ENCODE measurements around the gene PDE6B. TPM values are rescaled to one million over a fixed set of nuclear protein-coding genes. Genes with fewer than 3 reads are reported as not detected.

The PDE6B gene
- polyA plus RNA-seq, 2 of the 4 experiments (the other 2 are of a cell fraction): not detected

- no peak for FAIRE-seq
- TF ChIP-seq, protein P1, sequence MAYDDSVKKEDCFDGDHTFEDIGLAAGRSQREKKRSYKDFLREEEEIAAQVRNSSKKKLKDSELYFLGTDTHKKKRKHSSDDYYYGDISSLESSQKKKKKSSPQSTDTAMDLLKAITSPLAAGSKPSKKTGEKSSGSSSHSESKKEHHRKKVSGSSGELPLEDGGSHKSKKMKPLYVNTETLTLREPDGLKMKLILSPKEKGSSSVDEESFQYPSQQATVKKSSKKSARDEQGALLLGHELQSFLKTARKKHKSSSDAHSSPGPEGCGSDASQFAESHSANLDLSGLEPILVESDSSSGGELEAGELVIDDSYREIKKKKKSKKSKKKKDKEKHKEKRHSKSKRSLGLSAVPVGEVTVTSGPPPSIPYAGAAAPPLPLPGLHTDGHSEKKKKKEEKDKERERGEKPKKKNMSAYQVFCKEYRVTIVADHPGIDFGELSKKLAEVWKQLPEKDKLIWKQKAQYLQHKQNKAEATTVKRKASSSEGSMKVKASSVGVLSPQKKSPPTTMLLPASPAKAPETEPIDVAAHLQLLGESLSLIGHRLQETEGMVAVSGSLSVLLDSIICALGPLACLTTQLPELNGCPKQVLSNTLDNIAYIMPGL (CRISPR knock-in tag; IDR thresholded peaks at IDR 0.05; ENCODE audit: borderline replicate concordance): no peak
- no peak for TF ChIP-seq POLR2A (IDR thresholded peaks at IDR 0.05; ENCODE audit: low read length)
- TF ChIP-seq ESRRA (IDR thresholded peaks at IDR 0.05; ENCODE audit: borderline replicate concordance, low read length): no peak
- no peak for TF ChIP-seq HEYL (CRISPR knock-in tag; IDR thresholded peaks at IDR 0.05)
- TF ChIP-seq NPAS2 (CRISPR knock-in tag; IDR thresholded peaks at IDR 0.05; ENCODE audit: borderline replicate concordance): no peak
- TF ChIP-seq HES2 (IDR thresholded peaks at IDR 0.05): no peak
- TF ChIP-seq CBX8 (IDR thresholded peaks at IDR 0.05): no peak
- no peak for TF ChIP-seq MYC (IDR thresholded peaks at IDR 0.05; ENCODE audit: borderline replicate concordance, low read length)
- TF ChIP-seq POLR2AphosphoS2 (conservative IDR thresholded peaks at IDR 0.05; ENCODE audit: low read length): no peak
- TF ChIP-seq JUN (IDR thresholded peaks at IDR 0.05): no peak
- Histone ChIP-seq H3K4me3 (no peak overlapping the region), H3K4me1 (peaks cover 16% of the 10 kb centered on the region; the same call in 2 of the 3 replicates), H3K27ac (no peak overlapping the region), H3K4me2 (no peak overlapping the region), H3K9me3 (no peaks in the 10 kb centered on the region)
- 78% methylated on average over 5 of the region's 8 CpGs for WGBS (ENCODE audit: missing lambda C conversion rate)
- DNase-seq (ENCODE audit: low read depth in 1 of 2, low spot score in 1 of 2): no peak
- POLR2A ChIA-PET: no interaction called here
- CTCF ChIA-PET: no interaction called here
- ATAC-seq: no peak
Measured at GRCh38 chr4:676871-677235, 51.5 kb downstream of the PDE6B start.

- H3K9me3 ChIP-seq: no peaks in the 10 kb centered on the region
- 87% methylated on average over 10 of the region's 26 CpGs for WGBS (ENCODE audit: missing lambda C conversion rate)
- H3K4me2 ChIP-seq: no peak overlapping the region
- no peak overlapping the region for H3K27ac ChIP-seq
- ChIA-PET POLR2A (no interaction called here), CTCF (no interaction called here)
- ATAC-seq (no peak), DNase-seq (ENCODE audit: low read depth in 1 of 2, low spot score in 1 of 2) (no peak), FAIRE-seq (no peak)
- no peak overlapping the region for H3K4me3 ChIP-seq
- H3K4me1 ChIP-seq: peaks cover 18% of the 10 kb centered on the region; the same call in 2 of the 3 replicates
- no peak for TF ChIP-seq HDAC2 (IDR thresholded peaks at IDR 0.05)
- 0 out of 2 replicates have a peak, but pooled peaks have one; percentile 20 for TF ChIP-seq POLR2A (IDR thresholded peaks at IDR 0.05; ENCODE audit: low read length)
Measured at GRCh38 chr4:677431-678293, 52.3 kb downstream of the PDE6B start.

DNA sequence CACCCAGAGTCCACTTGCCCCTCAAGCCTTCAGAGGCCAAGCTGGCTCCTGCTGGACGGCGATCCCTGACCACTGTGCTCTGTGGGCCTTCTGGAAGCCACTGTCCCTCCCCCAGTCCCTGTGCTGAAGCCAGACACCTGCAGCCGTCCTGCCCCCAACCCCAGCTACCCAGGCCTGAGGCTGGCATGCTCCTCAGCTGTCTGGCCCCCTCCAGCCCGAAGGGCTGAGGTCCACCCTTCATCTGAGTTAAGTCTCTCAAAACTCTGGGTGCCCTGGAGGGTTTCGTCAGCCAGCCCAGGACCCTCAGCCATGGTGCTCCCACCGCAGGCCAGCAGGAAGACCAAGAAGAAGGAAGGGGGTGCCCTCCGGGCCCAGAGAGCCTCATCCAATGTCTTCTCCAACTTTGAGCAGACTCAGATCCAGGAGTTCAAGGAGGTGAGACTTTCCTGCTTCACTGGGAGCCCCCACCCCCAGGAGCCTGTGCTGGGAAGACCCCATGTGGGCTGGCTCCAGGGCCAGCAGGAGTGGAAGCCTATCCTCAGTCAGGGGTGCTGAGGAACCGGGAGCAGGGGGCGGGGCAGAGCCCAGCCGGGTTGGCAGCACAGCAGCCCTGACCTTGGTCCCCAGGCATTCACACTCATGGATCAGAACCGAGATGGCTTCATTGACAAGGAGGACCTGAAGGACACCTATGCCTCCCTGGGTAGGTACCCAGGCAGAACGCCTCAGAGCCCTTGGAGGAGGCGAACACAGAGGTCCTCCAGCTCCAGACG is 53.1 kb downstream of the PDE6B start:
- H3K4me2 ChIP-seq: no peak overlapping the region

More for the DNA sequence above, 53.1 kb downstream of the PDE6B start:
- no peak overlapping the region for H3K27ac ChIP-seq
- ATAC-seq (no peak), DNase-seq (ENCODE audit: low read depth in 1 of 2, low spot score in 1 of 2) (no peak), FAIRE-seq (no peak)
- 73% methylated on average over 8 of the region's 14 CpGs for WGBS (ENCODE audit: missing lambda C conversion rate)
- TF ChIP-seq RARB (CRISPR knock-in tag; IDR thresholded peaks at IDR 0.05) (no peak), SMC3 (IDR thresholded peaks at IDR 0.05) (no peak), EP300 (IDR thresholded peaks at IDR 0.05) (no peak), HES2 (IDR thresholded peaks at IDR 0.05) (no peak), NR3C1 (IDR thresholded peaks at IDR 0.05) (no peak), POLR2A (IDR thresholded peaks at IDR 0.05; ENCODE audit: low read length) (no peak), POLR2AphosphoS2 (conservative IDR thresholded peaks at IDR 0.05; ENCODE audit: low read length) (no peak), MAX (IDR thresholded peaks at IDR 0.05) (no peak), ELK1 (IDR thresholded peaks at IDR 0.05; ENCODE audit: low read depth, low read length) (no peak), RAD21 (conservative IDR thresholded peaks at IDR 0.05 in 1 of 2, IDR thresholded peaks at IDR 0.05 in 1 of 2) (no peak), SREBF2 (IDR thresholded peaks at IDR 0.05) (no peak), GATA3 (IDR thresholded peaks at IDR 0.05; ENCODE audit: borderline replicate concordance) (no peak), PBX3 (IDR thresholded peaks at IDR 0.05) (no peak), TP53 (CRISPR knock-in tag; IDR thresholded peaks at IDR 0.05) (no peak), ZNF302 (CRISPR knock-in tag; IDR thresholded peaks at IDR 0.05) (no peak), HOXB13 (CRISPR knock-in tag; IDR thresholded peaks at IDR 0.05; ENCODE audit: low read depth) (no peak), HEYL (CRISPR knock-in tag; IDR thresholded peaks at IDR 0.05) (no peak)
- peaks cover 13% of the 10 kb centered on the region; the same call in 1 of the 3 replicates for H3K4me1 ChIP-seq
- H3K4me3 ChIP-seq: no peak overlapping the region
- POLR2A ChIA-PET: interaction anchor here (1.1 kb wide), 1 partner anchor 9 kb away, joined by 4 read pairs; no protein-coding TSS in a partner anchor
- H3K9me3 ChIP-seq: no peaks in the 10 kb centered on the region
- CTCF ChIA-PET: interaction anchor here (0.7 kb wide), 1 partner anchor 132 kb away, joined by 3 read pairs; no protein-coding TSS in a partner anchor
